GM23338 (cell line): ENCODE data around the gene HOMER1. TPM values are rescaled to one million over a fixed set of nuclear protein-coding genes. Genes with fewer than 3 reads are reported as not detected.

Experiments used
- ATAC-seq: fragments of 200-7000 bp; cut with Tn5 transposase; 3 replicates; pipeline ENCODE4 v1.9.1; 2020
- DNase-seq: peaks from one replicate; pipeline ENCODE4 v3.0.0-alpha.2; 2015; ENCODE audit warnings: low spot score
- H2AFZ ChIP-seq: fragments of 200-600 bp; sonication (generic); 2 replicates; pipeline ENCODE4 v1.8.0; 2016; ENCODE audit warnings: antibody characterized with exemption, mild to moderate bottlenecking, moderate library complexity
- H3F3A ChIP-seq: fragments of 200-600 bp; sonication (generic); replicated peaks from 2 replicates; pipeline ENCODE4 v1.8.0; 2017; ENCODE audit warnings: antibody characterized with exemption, mixed run types, low read depth
- H3K27ac ChIP-seq: fragments of 200-600 bp; sonication (generic); 2 replicates; pipeline ENCODE4 v1.6.1; 2016; ENCODE audit warnings: low read depth
- H3K27me3 ChIP-seq: fragments of 200-600 bp; sonication (generic); 2 replicates; pipeline ENCODE4 v1.8.0; 2016; ENCODE audit warnings: mild to moderate bottlenecking, mixed run types, moderate library complexity; ENCODE audit not compliant: insufficient read depth
- H3K36me3 ChIP-seq: fragments of 200-600 bp; sonication (generic); 2 replicates; pipeline ENCODE4 v1.8.0; 2016; ENCODE audit warnings: mild to moderate bottlenecking; ENCODE audit not compliant: insufficient read depth
- H3K4me1 ChIP-seq: fragments of 200-600 bp; sonication (generic); 2 replicates; pipeline ENCODE4 v1.8.0; 2016; ENCODE audit warnings: mild to moderate bottlenecking, moderate library complexity; ENCODE audit not compliant: insufficient read depth
- H3K4me2 ChIP-seq: fragments of 200-600 bp; sonication (generic); 2 replicates; pipeline ENCODE4 v1.7.1; 2017; ENCODE audit warnings: mixed run types
- H3K4me3 ChIP-seq: fragments of 200-600 bp; sonication (generic); 2 replicates; pipeline ENCODE4 v1.6.1; 2016; ENCODE audit warnings: mixed run types
- H3K79me2 ChIP-seq: fragments of 200-600 bp; sonication (generic); replicated peaks from 2 replicates; pipeline ENCODE4 v1.8.0; 2017; ENCODE audit warnings: mild to moderate bottlenecking; ENCODE audit not compliant: insufficient read depth
- H3K9me2 ChIP-seq: fragments of 200-600 bp; sonication (generic); 2 replicates; pipeline ENCODE4 v1.8.0; 2017; ENCODE audit not compliant: insufficient read depth
- H4K20me1 ChIP-seq: fragments of 200-600 bp; sonication (generic); replicated peaks from 2 replicates; pipeline ENCODE4 v1.8.0; 2017; ENCODE audit warnings: mild to moderate bottlenecking; ENCODE audit not compliant: insufficient read depth
- H3K27ac Mint-ChIP-seq: 2 replicates; pipeline ENCODE4 v1.8.0; 2020; ENCODE audit warnings: inconsistent platforms, mild to moderate bottlenecking, moderate library complexity, mixed read lengths
- H3K27me3 Mint-ChIP-seq: 3 replicates; pipeline ENCODE4 v1.8.0; 2022; ENCODE audit warnings: low read depth, mild to moderate bottlenecking, moderate library complexity, mixed read lengths, inconsistent platforms; ENCODE audit not compliant: insufficient read depth, poor library complexity
- H3K36me3 Mint-ChIP-seq: 3 replicates; pipeline ENCODE4 v1.8.0; 2021; ENCODE audit warnings: low read depth, mild to moderate bottlenecking, inconsistent platforms, moderate library complexity, mixed read lengths
- H3K4me1 Mint-ChIP-seq: 3 replicates; pipeline ENCODE4 v1.8.0; 2020; ENCODE audit warnings: mild to moderate bottlenecking, inconsistent platforms, mixed read lengths
- H3K4me3 Mint-ChIP-seq: 3 replicates; pipeline ENCODE4 v1.8.0; 2021; ENCODE audit warnings: moderate library complexity, mild to moderate bottlenecking, inconsistent platforms, mixed read lengths
- H3K9me3 Mint-ChIP-seq: 3 replicates; pipeline ENCODE4 v1.8.0; 2020; ENCODE audit warnings: moderate library complexity, mild to moderate bottlenecking, inconsistent platforms, mixed read lengths
- CREB1 ChIP-seq: fragments of 250-450 bp; sonication (Bioruptor Pico); IDR thresholded peaks from 2 replicates; pipeline ENCODE4 v1.5.0; 2020; ENCODE audit warnings: low read depth, mild to moderate bottlenecking, moderate library complexity
- EZH2 ChIP-seq: fragments of 200-600 bp; sonication (generic); IDR thresholded peaks from one replicate; pipeline ENCODE4 v1.8.0; 2017; ENCODE audit warnings: antibody characterized with exemption, mild to moderate bottlenecking, low read depth; ENCODE audit not compliant: unreplicated experiment
- EZH2phosphoT487 ChIP-seq: fragments of 200-600 bp; sonication (generic); IDR thresholded peaks from one replicate; pipeline ENCODE4 v1.8.1; 2018; ENCODE audit warnings: antibody characterized with exemption; ENCODE audit not compliant: unreplicated experiment
- JUNB ChIP-seq: IDR thresholded peaks from one replicate; pipeline ENCODE4 v1.6.1; 2016; ENCODE audit warnings: antibody characterized with exemption; ENCODE audit not compliant: unreplicated experiment
- NANOG ChIP-seq: IDR thresholded peaks from 2 replicates; pipeline ENCODE4 v1.6.1; 2016; ENCODE audit warnings: antibody characterized with exemption, borderline replicate concordance
- POLR2AphosphoS5 ChIP-seq: IDR thresholded peaks from 2 replicates; pipeline ENCODE4 v1.6.1; 2016; ENCODE audit warnings: antibody characterized with exemption, low read depth
- STAT1 ChIP-seq: IDR thresholded peaks from one replicate; pipeline ENCODE4 v1.6.1; 2016; ENCODE audit warnings: antibody characterized with exemption; ENCODE audit not compliant: unreplicated experiment
- ZNF114 ChIP-seq: fragments of 250-450 bp; sonication (Bioruptor Pico); IDR thresholded peaks from 2 replicates; pipeline ENCODE4 v1.5.0; 2020; ENCODE audit warnings: mild to moderate bottlenecking, moderate library complexity
- ZNF331 ChIP-seq: fragments of 250-450 bp; sonication (Bioruptor Pico); IDR thresholded peaks from 2 replicates; pipeline ENCODE4 v1.5.0; 2020; ENCODE audit warnings: low read depth, mild to moderate bottlenecking, moderate library complexity
- polyA plus RNA-seq: library from polyadenylated mRNA; unstranded; fragments of >200 nt; fragmentation: Nextera tagmentation; extraction: Ambion mirVana; gene quantifications from 2 replicates; pipeline ENCODE4 v1.2.1, GENCODE V29; 2016
- total RNA-seq: library from RNA; depleted of rRNA; stranded (reverse); fragments of >200 nt; shearing (Covaris generic); gene quantifications from 2 replicates; pipeline ENCODE4 v1.2.3, GENCODE V29; 2014
- TF ChIP-seq, protein P1 (sequence below): fragments of 250-450 bp; sonication (Bioruptor Pico); IDR thresholded peaks from 2 replicates; pipeline ENCODE4 v1.5.0; 2020; ENCODE audit warnings: mild to moderate bottlenecking, moderate library complexity
- TF ChIP-seq, protein P2 (sequence below): IDR thresholded peaks from 2 replicates; pipeline ENCODE4 v1.6.1; 2016; ENCODE audit warnings: antibody characterized with exemption
- TF ChIP-seq, protein P3 (sequence below), 2 experiments: fragments of 200-600 bp in 1 of 2; sonication (generic) in 1 of 2; conservative IDR thresholded peaks; 2 replicates each; pipeline versions ENCODE4 v1.5.1 to v1.6.1; 2016 to 2017; ENCODE audit warnings: antibody characterized with exemption in 2 of 2, low read depth in 2 of 2, mild to moderate bottlenecking in 2 of 2, moderate library complexity in 1 of 2
- TF ChIP-seq, protein P4 (sequence below): IDR thresholded peaks from one replicate; pipeline ENCODE4 v1.6.1; 2018; ENCODE audit warnings: antibody characterized with exemption; ENCODE audit not compliant: unreplicated experiment

Gene HOMER1
- total and polyA plus RNA-seq, 2 experiments from 2014 or later = 45.1 to 80.3 TPM

DNA sequence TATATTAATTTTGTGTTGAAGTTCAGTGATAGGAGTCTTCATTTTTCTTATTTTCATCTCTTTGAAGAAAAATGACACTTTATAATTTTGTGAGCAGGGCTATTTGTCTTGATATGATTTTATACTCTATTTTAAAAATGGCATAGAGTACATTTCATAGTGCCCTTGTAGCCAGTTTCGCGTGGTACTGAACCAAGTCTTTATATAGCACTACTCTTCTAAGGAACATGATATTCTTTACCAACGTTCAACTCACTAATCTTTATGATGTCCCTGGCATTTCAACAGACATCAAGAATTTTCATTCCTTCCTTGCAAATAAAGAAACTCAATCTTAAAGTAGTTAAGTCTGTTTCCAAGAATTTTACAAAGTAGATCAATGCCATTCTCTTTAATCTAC is 41.5 kb upstream of the HOMER1 start:
- no peaks in the 10 kb centered on the region for H3K27me3 ChIP-seq
- no peak overlapping the region for H3K4me2 ChIP-seq
- H3K9me2 ChIP-seq = no peaks in the 10 kb centered on the region
- H3K36me3 ChIP-seq = no peaks in the 10 kb centered on the region
- no peaks in the 10 kb centered on the region for H4K20me1 ChIP-seq
- H3K4me3 ChIP-seq = no peak overlapping the region
- TF ChIP-seq POLR2AphosphoS5 (no peak), EZH2 (no peak), ZNF331 (CRISPR knock-in tag) (no peak), ZNF114 (CRISPR knock-in tag) (no peak), JUNB (no peak), EZH2phosphoT487 (no peak), NANOG (no peak), STAT1 (no peak), CREB1 (no peak)
- TF ChIP-seq, protein P1, sequence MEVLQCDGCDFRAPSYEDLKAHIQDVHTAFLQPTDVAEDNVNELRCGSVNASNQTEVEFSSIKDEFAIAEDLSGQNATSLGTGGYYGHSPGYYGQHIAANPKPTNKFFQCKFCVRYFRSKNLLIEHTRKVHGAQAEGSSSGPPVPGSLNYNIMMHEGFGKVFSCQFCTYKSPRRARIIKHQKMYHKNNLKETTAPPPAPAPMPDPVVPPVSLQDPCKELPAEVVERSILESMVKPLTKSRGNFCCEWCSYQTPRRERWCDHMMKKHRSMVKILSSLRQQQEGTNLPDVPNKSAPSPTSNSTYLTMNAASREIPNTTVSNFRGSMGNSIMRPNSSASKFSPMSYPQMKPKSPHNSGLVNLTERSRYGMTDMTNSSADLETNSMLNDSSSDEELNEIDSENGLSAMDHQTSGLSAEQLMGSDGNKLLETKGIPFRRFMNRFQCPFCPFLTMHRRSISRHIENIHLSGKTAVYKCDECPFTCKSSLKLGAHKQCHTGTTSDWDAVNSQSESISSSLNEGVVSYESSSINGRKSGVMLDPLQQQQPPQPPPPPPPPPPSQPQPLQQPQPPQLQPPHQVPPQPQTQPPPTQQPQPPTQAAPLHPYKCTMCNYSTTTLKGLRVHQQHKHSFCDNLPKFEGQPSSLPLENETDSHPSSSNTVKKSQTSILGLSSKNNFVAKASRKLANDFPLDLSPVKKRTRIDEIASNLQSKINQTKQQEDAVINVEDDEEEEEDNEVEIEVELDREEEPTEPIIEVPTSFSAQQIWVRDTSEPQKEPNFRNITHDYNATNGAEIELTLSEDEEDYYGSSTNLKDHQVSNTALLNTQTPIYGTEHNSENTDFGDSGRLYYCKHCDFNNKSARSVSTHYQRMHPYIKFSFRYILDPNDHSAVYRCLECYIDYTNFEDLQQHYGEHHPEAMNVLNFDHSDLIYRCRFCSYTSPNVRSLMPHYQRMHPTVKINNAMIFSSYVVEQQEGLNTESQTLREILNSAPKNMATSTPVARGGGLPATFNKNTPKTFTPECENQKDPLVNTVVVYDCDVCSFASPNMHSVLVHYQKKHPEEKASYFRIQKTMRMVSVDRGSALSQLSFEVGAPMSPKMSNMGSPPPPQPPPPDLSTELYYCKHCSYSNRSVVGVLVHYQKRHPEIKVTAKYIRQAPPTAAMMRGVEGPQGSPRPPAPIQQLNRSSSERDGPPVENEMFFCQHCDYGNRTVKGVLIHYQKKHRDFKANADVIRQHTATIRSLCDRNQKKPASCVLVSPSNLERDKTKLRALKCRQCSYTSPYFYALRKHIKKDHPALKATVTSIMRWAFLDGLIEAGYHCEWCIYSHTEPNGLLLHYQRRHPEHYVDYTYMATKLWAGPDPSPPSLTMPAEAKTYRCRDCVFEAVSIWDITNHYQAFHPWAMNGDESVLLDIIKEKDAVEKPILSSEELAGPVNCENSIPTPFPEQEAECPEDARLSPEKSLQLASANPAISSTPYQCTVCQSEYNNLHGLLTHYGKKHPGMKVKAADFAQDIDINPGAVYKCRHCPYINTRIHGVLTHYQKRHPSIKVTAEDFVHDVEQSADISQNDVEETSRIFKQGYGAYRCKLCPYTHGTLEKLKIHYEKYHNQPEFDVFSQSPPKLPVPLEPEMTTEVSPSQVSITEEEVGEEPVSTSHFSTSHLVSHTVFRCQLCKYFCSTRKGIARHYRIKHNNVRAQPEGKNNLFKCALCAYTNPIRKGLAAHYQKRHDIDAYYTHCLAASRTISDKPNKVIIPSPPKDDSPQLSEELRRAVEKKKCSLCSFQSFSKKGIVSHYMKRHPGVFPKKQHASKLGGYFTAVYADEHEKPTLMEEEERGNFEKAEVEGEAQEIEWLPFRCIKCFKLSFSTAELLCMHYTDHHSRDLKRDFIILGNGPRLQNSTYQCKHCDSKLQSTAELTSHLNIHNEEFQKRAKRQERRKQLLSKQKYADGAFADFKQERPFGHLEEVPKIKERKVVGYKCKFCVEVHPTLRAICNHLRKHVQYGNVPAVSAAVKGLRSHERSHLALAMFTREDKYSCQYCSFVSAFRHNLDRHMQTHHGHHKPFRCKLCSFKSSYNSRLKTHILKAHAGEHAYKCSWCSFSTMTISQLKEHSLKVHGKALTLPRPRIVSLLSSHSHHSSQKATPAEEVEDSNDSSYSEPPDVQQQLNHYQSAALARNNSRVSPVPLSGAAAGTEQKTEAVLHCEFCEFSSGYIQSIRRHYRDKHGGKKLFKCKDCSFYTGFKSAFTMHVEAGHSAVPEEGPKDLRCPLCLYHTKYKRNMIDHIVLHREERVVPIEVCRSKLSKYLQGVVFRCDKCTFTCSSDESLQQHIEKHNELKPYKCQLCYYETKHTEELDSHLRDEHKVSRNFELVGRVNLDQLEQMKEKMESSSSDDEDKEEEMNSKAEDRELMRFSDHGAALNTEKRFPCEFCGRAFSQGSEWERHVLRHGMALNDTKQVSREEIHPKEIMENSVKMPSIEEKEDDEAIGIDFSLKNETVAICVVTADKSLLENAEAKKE (CRISPR knock-in tag) = no peak
- TF ChIP-seq, protein P2, sequence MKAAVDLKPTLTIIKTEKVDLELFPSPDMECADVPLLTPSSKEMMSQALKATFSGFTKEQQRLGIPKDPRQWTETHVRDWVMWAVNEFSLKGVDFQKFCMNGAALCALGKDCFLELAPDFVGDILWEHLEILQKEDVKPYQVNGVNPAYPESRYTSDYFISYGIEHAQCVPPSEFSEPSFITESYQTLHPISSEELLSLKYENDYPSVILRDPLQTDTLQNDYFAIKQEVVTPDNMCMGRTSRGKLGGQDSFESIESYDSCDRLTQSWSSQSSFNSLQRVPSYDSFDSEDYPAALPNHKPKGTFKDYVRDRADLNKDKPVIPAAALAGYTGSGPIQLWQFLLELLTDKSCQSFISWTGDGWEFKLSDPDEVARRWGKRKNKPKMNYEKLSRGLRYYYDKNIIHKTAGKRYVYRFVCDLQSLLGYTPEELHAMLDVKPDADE = no peak
- TF ChIP-seq, protein P3, sequence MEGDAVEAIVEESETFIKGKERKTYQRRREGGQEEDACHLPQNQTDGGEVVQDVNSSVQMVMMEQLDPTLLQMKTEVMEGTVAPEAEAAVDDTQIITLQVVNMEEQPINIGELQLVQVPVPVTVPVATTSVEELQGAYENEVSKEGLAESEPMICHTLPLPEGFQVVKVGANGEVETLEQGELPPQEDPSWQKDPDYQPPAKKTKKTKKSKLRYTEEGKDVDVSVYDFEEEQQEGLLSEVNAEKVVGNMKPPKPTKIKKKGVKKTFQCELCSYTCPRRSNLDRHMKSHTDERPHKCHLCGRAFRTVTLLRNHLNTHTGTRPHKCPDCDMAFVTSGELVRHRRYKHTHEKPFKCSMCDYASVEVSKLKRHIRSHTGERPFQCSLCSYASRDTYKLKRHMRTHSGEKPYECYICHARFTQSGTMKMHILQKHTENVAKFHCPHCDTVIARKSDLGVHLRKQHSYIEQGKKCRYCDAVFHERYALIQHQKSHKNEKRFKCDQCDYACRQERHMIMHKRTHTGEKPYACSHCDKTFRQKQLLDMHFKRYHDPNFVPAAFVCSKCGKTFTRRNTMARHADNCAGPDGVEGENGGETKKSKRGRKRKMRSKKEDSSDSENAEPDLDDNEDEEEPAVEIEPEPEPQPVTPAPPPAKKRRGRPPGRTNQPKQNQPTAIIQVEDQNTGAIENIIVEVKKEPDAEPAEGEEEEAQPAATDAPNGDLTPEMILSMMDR (conservative IDR thresholded peaks at IDR 0.05; ENCODE audit: low read depth in 2 of 2) = no peak
- TF ChIP-seq, protein P4, sequence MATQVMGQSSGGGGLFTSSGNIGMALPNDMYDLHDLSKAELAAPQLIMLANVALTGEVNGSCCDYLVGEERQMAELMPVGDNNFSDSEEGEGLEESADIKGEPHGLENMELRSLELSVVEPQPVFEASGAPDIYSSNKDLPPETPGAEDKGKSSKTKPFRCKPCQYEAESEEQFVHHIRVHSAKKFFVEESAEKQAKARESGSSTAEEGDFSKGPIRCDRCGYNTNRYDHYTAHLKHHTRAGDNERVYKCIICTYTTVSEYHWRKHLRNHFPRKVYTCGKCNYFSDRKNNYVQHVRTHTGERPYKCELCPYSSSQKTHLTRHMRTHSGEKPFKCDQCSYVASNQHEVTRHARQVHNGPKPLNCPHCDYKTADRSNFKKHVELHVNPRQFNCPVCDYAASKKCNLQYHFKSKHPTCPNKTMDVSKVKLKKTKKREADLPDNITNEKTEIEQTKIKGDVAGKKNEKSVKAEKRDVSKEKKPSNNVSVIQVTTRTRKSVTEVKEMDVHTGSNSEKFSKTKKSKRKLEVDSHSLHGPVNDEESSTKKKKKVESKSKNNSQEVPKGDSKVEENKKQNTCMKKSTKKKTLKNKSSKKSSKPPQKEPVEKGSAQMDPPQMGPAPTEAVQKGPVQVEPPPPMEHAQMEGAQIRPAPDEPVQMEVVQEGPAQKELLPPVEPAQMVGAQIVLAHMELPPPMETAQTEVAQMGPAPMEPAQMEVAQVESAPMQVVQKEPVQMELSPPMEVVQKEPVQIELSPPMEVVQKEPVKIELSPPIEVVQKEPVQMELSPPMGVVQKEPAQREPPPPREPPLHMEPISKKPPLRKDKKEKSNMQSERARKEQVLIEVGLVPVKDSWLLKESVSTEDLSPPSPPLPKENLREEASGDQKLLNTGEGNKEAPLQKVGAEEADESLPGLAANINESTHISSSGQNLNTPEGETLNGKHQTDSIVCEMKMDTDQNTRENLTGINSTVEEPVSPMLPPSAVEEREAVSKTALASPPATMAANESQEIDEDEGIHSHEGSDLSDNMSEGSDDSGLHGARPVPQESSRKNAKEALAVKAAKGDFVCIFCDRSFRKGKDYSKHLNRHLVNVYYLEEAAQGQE = no peak
- no peak overlapping the region for H2AFZ ChIP-seq
- H3K4me1 ChIP-seq = no peaks in the 10 kb centered on the region
- H3K27ac Mint-ChIP-seq = no peak overlapping the region
- no peaks in the 10 kb centered on the region for H3K9me3 Mint-ChIP-seq
- no peaks in the 10 kb centered on the region for H3F3A ChIP-seq
- DNase-seq = no peak
- H3K36me3 Mint-ChIP-seq = no peaks in the 10 kb centered on the region
- no peak for ATAC-seq
- no peaks in the 10 kb centered on the region for H3K79me2 ChIP-seq
- H3K4me3 Mint-ChIP-seq = no peak overlapping the region
- H3K27ac ChIP-seq = no peak overlapping the region
- H3K27me3 Mint-ChIP-seq = peaks cover 2% of the 10 kb centered on the region
- peaks cover 9% of the 10 kb centered on the region for H3K4me1 Mint-ChIP-seq
